Stimulated activated CD4-positive, alpha-beta T cell treated with anti-CD3 and anti-CD28 coated beads, TNF-alpha, amount 100 ng/mL, for 48 hours (primary cell): ENCODE data around the gene IARS2.
"Not testable (repeated sequence)": the region's sequence is repeated elsewhere in the genome, so short reads cannot be mapped to it uniquely, and the experiment has no call there.

ENCODE experiments used
- DNase-seq, 3 donors: peaks; one replicate each; pipeline ENCODE4 v3.0.0-alpha.2; 2020; ENCODE audit warnings: low read depth in 3 of 3

Gene IARS2

GRCh38 chr1:220112600-220112999 is 18.7 kb downstream of the IARS2 start:
- DNase-seq = not testable (repeated sequence)

GRCh38 chr1:220113136-220113695 is 19.3 kb downstream of the IARS2 start:
- peak in 1 of 3 donors; percentile 8 for DNase-seq

- no peak for DNase-seq
Observed at GRCh38 chr1:220119043-220119512, 25.1 kb downstream of the IARS2 start.

- no peak for DNase-seq
Observed at GRCh38 chr1:220121791-220122530, 28.0 kb downstream of the IARS2 start.

GRCh38 chr1:220123066-220123465 is 29.1 kb downstream of the IARS2 start:
- no peak for DNase-seq

GRCh38 chr1:220123889-220124288 is 30.0 kb downstream of the IARS2 start:
- no peak for DNase-seq

GRCh38 chr1:220124542-220124941 is 30.6 kb downstream of the IARS2 start:
- DNase-seq = no peak

- no peak for DNase-seq
Observed at GRCh38 chr1:220127076-220127475, 33.1 kb downstream of the IARS2 start.

GRCh38 chr1:220129479-220130210 is 35.7 kb downstream of the IARS2 start:
- no peak for DNase-seq

- DNase-seq = peak in 1 of 3 donors; percentile 8
Observed at GRCh38 chr1:220135755-220136154, 41.8 kb downstream of the IARS2 start.

GRCh38 chr1:220137019-220137786 is 43.3 kb downstream of the IARS2 start:
- no peak for DNase-seq

- no peak for DNase-seq
Observed at GRCh38 chr1:220139966-220140365, 46.0 kb downstream of the IARS2 start.

GRCh38 chr1:220144051-220144450 is 50.1 kb downstream of the IARS2 start:
- no peak for DNase-seq

GRCh38 chr1:220149742-220150141 is 55.8 kb downstream of the IARS2 start:
- DNase-seq = no peak

GRCh38 chr1:220151454-220151853 is 57.5 kb downstream of the IARS2 start:
- DNase-seq = no peak

GRCh38 chr1:220153147-220153546 is 59.2 kb downstream of the IARS2 start:
- DNase-seq = no peak

- DNase-seq = no peak
Observed at GRCh38 chr1:220156620-220157146, 62.8 kb downstream of the IARS2 start.

GRCh38 chr1:220157738-220158137 is 63.8 kb downstream of the IARS2 start:
- no peak for DNase-seq

GRCh38 chr1:220158530-220158929 is 64.6 kb downstream of the IARS2 start:
- not testable (repeated sequence) for DNase-seq

GRCh38 chr1:220159041-220159440 is 65.1 kb downstream of the IARS2 start:
- DNase-seq = no peak

GRCh38 chr1:220160027-220160426 is 66.1 kb downstream of the IARS2 start:
- DNase-seq = no peak

- no peak for DNase-seq
Observed at GRCh38 chr1:220164116-220164515, 70.2 kb downstream of the IARS2 start.
